ENCODE results near the gene IL1R1.

GRCh38 chr2:102229141-102229769 lies 86.7 kb downstream of the IL1R1 start:
- TF ChIP-seq POLR2AphosphoS5 (IDR thresholded peaks at IDR 0.05; ENCODE audit: insufficient read depth in 1 of 2, low read depth in 1 of 2) = peak in 1 of 2 donors; percentile 27
- TF ChIP-seq, protein P1, sequence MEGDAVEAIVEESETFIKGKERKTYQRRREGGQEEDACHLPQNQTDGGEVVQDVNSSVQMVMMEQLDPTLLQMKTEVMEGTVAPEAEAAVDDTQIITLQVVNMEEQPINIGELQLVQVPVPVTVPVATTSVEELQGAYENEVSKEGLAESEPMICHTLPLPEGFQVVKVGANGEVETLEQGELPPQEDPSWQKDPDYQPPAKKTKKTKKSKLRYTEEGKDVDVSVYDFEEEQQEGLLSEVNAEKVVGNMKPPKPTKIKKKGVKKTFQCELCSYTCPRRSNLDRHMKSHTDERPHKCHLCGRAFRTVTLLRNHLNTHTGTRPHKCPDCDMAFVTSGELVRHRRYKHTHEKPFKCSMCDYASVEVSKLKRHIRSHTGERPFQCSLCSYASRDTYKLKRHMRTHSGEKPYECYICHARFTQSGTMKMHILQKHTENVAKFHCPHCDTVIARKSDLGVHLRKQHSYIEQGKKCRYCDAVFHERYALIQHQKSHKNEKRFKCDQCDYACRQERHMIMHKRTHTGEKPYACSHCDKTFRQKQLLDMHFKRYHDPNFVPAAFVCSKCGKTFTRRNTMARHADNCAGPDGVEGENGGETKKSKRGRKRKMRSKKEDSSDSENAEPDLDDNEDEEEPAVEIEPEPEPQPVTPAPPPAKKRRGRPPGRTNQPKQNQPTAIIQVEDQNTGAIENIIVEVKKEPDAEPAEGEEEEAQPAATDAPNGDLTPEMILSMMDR (IDR thresholded peaks at IDR 0.05) = no peak
- no peak for TF ChIP-seq POLR2A (IDR thresholded peaks at IDR 0.05)
